DMS153 treated with DMSO at 0.1 percent for 48 hours (cell line): ENCODE measurements around the gene SDCBP2.
"Not testable (repeated sequence)": the region's sequence is repeated elsewhere in the genome, so short reads cannot be mapped to it uniquely, and the experiment has no call there.

ENCODE experiments used
- DNase-seq: peaks from one replicate; lab custom pipeline; 2025; ENCODE audit not compliant: unreplicated experiment; lab: John Stamatoyannopoulos, UW

The SDCBP2 gene

GRCh38 chr20:1360094-1360846 lies 31.3 kb upstream of the SDCBP2 start:
- no peak for DNase-seq

GRCh38 chr20:1357921-1358671 lies 29.2 kb upstream of the SDCBP2 start:
- DNase-seq, result no peak

GRCh38 chr20:1353956-1354355 lies 25.0 kb upstream of the SDCBP2 start:
- DNase-seq, result no peak

GRCh38 chr20:1346315-1346969 lies 17.5 kb upstream of the SDCBP2 start:
- no peak for DNase-seq

GRCh38 chr20:1345756-1346093 lies 16.8 kb upstream of the SDCBP2 start:
- DNase-seq, result no peak

- no peak for DNase-seq
Observed at GRCh38 chr20:1345030-1345755, 16.3 kb upstream of the SDCBP2 start.

- DNase-seq, result not testable (repeated sequence)
Observed at GRCh38 chr20:1343446-1344124, 14.6 kb upstream of the SDCBP2 start.

- DNase-seq, result no peak
Observed at GRCh38 chr20:1341561-1342265, 12.8 kb upstream of the SDCBP2 start.

GRCh38 chr20:1338801-1339200 lies 9.9 kb upstream of the SDCBP2 start:
- DNase-seq, result no peak

- DNase-seq, result no peak
Observed at GRCh38 chr20:1338096-1338495, 9.2 kb upstream of the SDCBP2 start.

- DNase-seq, result no peak
Observed at GRCh38 chr20:1337441-1337840, 8.5 kb upstream of the SDCBP2 start.

- DNase-seq, result no peak
Observed at GRCh38 chr20:1336699-1337367, 7.9 kb upstream of the SDCBP2 start.

- no peak for DNase-seq
Observed at GRCh38 chr20:1335961-1336698, 7.2 kb upstream of the SDCBP2 start.

GRCh38 chr20:1334761-1335160 lies 5.8 kb upstream of the SDCBP2 start:
- DNase-seq, result no peak

GRCh38 chr20:1334370-1334731 lies 5.4 kb upstream of the SDCBP2 start:
- DNase-seq, result no peak

- no peak for DNase-seq
Observed at GRCh38 chr20:1333462-1334369, 4.8 kb upstream of the SDCBP2 start.

GRCh38 chr20:1332749-1333300 lies 3.9 kb upstream of the SDCBP2 start:
- no peak for DNase-seq
